Osteoblast (primary cell): ENCODE measurements around the gene TXNDC12. TPM values are rescaled to one million over a fixed set of nuclear protein-coding genes. Genes with fewer than 3 reads are reported as not detected.

Experiments
- DNase-seq: peaks from one replicate; pipeline ENCODE4 v3.0.0; 2011; ENCODE audit warnings: low spot score, mixed read lengths; ENCODE audit not compliant: insufficient read length; ENCODE audit errors: missing footprints
- H2AFZ ChIP-seq: 2 replicates; pipeline ENCODE4 v1.6.0; 2011; ENCODE audit warnings: mild to moderate bottlenecking, low read length
- H3K27ac ChIP-seq: 2 replicates; pipeline ENCODE4 v1.5.1; 2011; ENCODE audit warnings: mild to moderate bottlenecking, low read depth, low read length, moderate library complexity
- H3K27me3 ChIP-seq: 2 replicates; pipeline ENCODE4 v1.6.0; 2012; ENCODE audit warnings: mild to moderate bottlenecking, control low read depth, inconsistent platforms, low read length, moderate library complexity; ENCODE audit not compliant: insufficient read depth
- H3K36me3 ChIP-seq: 2 replicates; pipeline ENCODE4 v1.5.1; 2011; ENCODE audit warnings: mild to moderate bottlenecking, low read length, control low read depth, moderate library complexity; ENCODE audit not compliant: insufficient read depth
- H3K4me1 ChIP-seq: 2 replicates; pipeline ENCODE4 v1.5.1; 2011; ENCODE audit warnings: mild to moderate bottlenecking, low read length, control low read depth, moderate library complexity; ENCODE audit not compliant: insufficient read depth
- H3K4me2 ChIP-seq: 2 replicates; pipeline ENCODE4 v1.6.0; 2011; ENCODE audit warnings: mild to moderate bottlenecking, low read length; ENCODE audit not compliant: insufficient read depth
- H3K4me3 ChIP-seq: fragments of 200-600 bp; sonication (generic); 3 replicates; pipeline ENCODE4 v1.5.1; 2012; ENCODE audit warnings: mild to moderate bottlenecking, low read length, inconsistent platforms; ENCODE audit not compliant: insufficient read depth
- H3K79me2 ChIP-seq: 2 replicates; pipeline ENCODE4 v1.6.0; 2012; ENCODE audit warnings: mild to moderate bottlenecking, low read length, control low read depth, inconsistent platforms; ENCODE audit not compliant: insufficient read depth
- H3K9me3 ChIP-seq: 2 replicates; pipeline ENCODE4 v1.5.1; 2011; ENCODE audit warnings: low read depth, low read length, control low read depth
- H4K20me1 ChIP-seq: 2 replicates; pipeline ENCODE4 v1.6.0; 2012; ENCODE audit warnings: mild to moderate bottlenecking, low read length, control low read depth; ENCODE audit not compliant: insufficient read depth
- CTCF ChIP-seq: IDR thresholded peaks from 2 replicates; pipeline ENCODE4 v1.5.1; 2011; ENCODE audit warnings: mild to moderate bottlenecking, low read depth, low read length, moderate library complexity; ENCODE audit errors: extremely low read depth
- total RNA-seq: library from RNA; depleted of rRNA; stranded (reverse); fragments of >200 nt; gene quantifications from 2 replicates; pipeline ENCODE4 v1.2.3, GENCODE V29; 2012

Gene TXNDC12
- total RNA-seq, 1 donor: 48.5 TPM

DNA sequence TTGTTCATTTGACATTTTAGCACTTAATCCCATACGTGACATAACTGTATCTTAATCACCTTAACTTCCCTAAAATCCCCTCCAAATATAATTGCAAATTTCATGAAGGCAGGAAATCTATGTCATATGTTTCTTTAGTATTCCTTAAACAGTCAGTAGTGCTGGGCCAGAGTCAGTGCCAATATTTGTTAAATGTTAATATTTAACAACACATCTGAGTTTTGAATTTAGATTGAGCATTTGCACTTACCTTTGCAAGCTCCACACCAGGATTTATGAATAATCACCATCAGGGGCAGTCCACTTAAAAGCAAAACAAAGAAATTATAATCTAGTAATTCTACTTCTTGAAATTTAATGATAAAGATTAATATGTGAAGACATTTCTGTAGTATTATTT lies 26.7 kb downstream of the TXNDC12 start:
- peaks cover 11% of the 10 kb centered on the region for H4K20me1 ChIP-seq
- H3K27ac ChIP-seq: no peak overlapping the region
- DNase-seq: no peak
- peaks cover 14% of the 10 kb centered on the region for H3K4me1 ChIP-seq
- H3K79me2 ChIP-seq: peaks cover 36% of the 10 kb centered on the region
- H3K4me2 ChIP-seq: no peak overlapping the region
- H3K27me3 ChIP-seq: no peaks in the 10 kb centered on the region
- H2AFZ ChIP-seq: no peak overlapping the region
- peaks cover 12% of the 10 kb centered on the region for H3K36me3 ChIP-seq
- TF ChIP-seq CTCF: no peak
- H3K9me3 ChIP-seq: no peaks in the 10 kb centered on the region
- no peak overlapping the region for H3K4me3 ChIP-seq

- Histone ChIP-seq H3K4me1 (peaks cover under 1% of the 10 kb centered on the region), H4K20me1 (no peaks in the 10 kb centered on the region), H3K9me3 (no peaks in the 10 kb centered on the region), H3K27ac (no peak overlapping the region), H2AFZ (no peak overlapping the region), H3K79me2 (peaks cover 18% of the 10 kb centered on the region), H3K27me3 (no peaks in the 10 kb centered on the region), H3K36me3 (peaks cover 24% of the 10 kb centered on the region), H3K4me2 (no peak overlapping the region), H3K4me3 (no peak overlapping the region)
- no peak for DNase-seq
- no peak for TF ChIP-seq CTCF
Measured at GRCh38 chr1:52026278-52026677, 28.7 kb downstream of the TXNDC12 start.

GRCh38 chr1:52022133-52022532 lies 32.9 kb downstream of the TXNDC12 start:
- DNase-seq: no peak
- Histone ChIP-seq H2AFZ (no peak overlapping the region), H3K4me2 (no peak overlapping the region), H3K4me1 (no peaks in the 10 kb centered on the region), H3K36me3 (peaks cover 41% of the 10 kb centered on the region), H3K9me3 (no peaks in the 10 kb centered on the region), H3K79me2 (no peaks in the 10 kb centered on the region), H3K27me3 (no peaks in the 10 kb centered on the region), H3K27ac (no peak overlapping the region), H4K20me1 (no peaks in the 10 kb centered on the region), H3K4me3 (no peak overlapping the region)
- no peak for TF ChIP-seq CTCF

GRCh38 chr1:52008071-52008809 lies 46.8 kb downstream of the TXNDC12 start:
- no peaks in the 10 kb centered on the region for H3K9me3 ChIP-seq
- H3K27me3 ChIP-seq: no peaks in the 10 kb centered on the region
- no peaks in the 10 kb centered on the region for H3K79me2 ChIP-seq
- peak overlapping the region; percentile 32 for H3K27ac ChIP-seq
- no peaks in the 10 kb centered on the region for H3K36me3 ChIP-seq
- DNase-seq: no peak
- H3K4me1 ChIP-seq: peaks cover 27% of the 10 kb centered on the region
- H3K4me2 ChIP-seq: peak overlapping the region; percentile 27
- H3K4me3 ChIP-seq: no peak overlapping the region
- no peaks in the 10 kb centered on the region for H4K20me1 ChIP-seq
- no peak for TF ChIP-seq CTCF
- no peak overlapping the region for H2AFZ ChIP-seq
